ENCODE results near the gene DUSP22.

DUSP22 gene

GRCh38 chr6:397056-397455 is 104.8 kb downstream of the DUSP22 start:
- no peaks in the 10 kb centered on the region for H3K79me2 ChIP-seq (ENCODE audit: control insufficient read depth, insufficient read depth, low read length, poor library complexity)
- no peak overlapping the region for H3K4me3 ChIP-seq (ENCODE audit: low read depth, low read length)

GRCh38 chr6:397604-398003 is 105.3 kb downstream of the DUSP22 start:
- H4K8ac ChIP-seq (ENCODE audit: low read depth, low read length) = no peak overlapping the region
- H4K91ac ChIP-seq (ENCODE audit: low read depth, low read length) = no peak overlapping the region
- peaks cover 14% of the 10 kb centered on the region for H3K27me3 ChIP-seq (ENCODE audit: insufficient read depth, low read length)
- no peak overlapping the region for H3K4ac ChIP-seq (ENCODE audit: low read depth, low read length)
- H3K18ac ChIP-seq (ENCODE audit: low read length) = no peak overlapping the region
- no peak overlapping the region for H2BK12ac ChIP-seq (ENCODE audit: low read length)
- no peak overlapping the region for H3K23ac ChIP-seq (ENCODE audit: low read length)
- H3K9ac ChIP-seq (ENCODE audit: low read length) = no peak overlapping the region
- H2AK5ac ChIP-seq (ENCODE audit: low read length) = no peak overlapping the region
- H3K4me2 ChIP-seq (ENCODE audit: low read length) = no peak overlapping the region
- H3K36me3 ChIP-seq (ENCODE audit: control insufficient read depth in 1 of 2, insufficient read depth in 2 of 2, low read length in 2 of 2) = no peaks in the 10 kb centered on the region
- no peak for DNase-seq
- H3K14ac ChIP-seq (ENCODE audit: low read length) = no peak overlapping the region
- H3K4me3 ChIP-seq (ENCODE audit: low read depth, low read length) = no peak overlapping the region
- H2BK5ac ChIP-seq (ENCODE audit: low read depth, low read length, poor library complexity) = no peak overlapping the region
- no peaks in the 10 kb centered on the region for H3K9me3 ChIP-seq (ENCODE audit: insufficient read depth, low read depth, low read length)
- H3K4me1 ChIP-seq (ENCODE audit: control insufficient read depth in 1 of 2, insufficient read depth in 2 of 2, low read length in 2 of 2) = peaks cover 24% of the 10 kb centered on the region in 2 experiments
- peaks cover 2% of the 10 kb centered on the region for H3K79me1 ChIP-seq (ENCODE audit: low read length)
- H4K12ac ChIP-seq (ENCODE audit: low read depth, low read length) = no peak overlapping the region
- no peak overlapping the region for H2AFZ ChIP-seq (ENCODE audit: insufficient read depth, low read length, poor library complexity)
- no CpG with 5 or more reads among the region's 5 CpGs for WGBS (ENCODE audit: extremely low coverage, insufficient coverage, insufficient read length)
- no peak overlapping the region for H3K27ac ChIP-seq (ENCODE audit: low read depth, low read length)
- H3K79me2 ChIP-seq (ENCODE audit: control insufficient read depth, insufficient read depth, low read length, poor library complexity) = no peaks in the 10 kb centered on the region
- no peak overlapping the region for H2BK120ac ChIP-seq (ENCODE audit: insufficient read depth, low read length, poor library complexity)

More at GRCh38 chr6:397056-397455, 104.8 kb downstream of the DUSP22 start:
- Histone ChIP-seq H4K8ac (ENCODE audit: low read depth, low read length) (no peak overlapping the region), H3K36me3 (ENCODE audit: control insufficient read depth in 1 of 2, insufficient read depth in 2 of 2, low read length in 2 of 2) (no peaks in the 10 kb centered on the region), H3K18ac (ENCODE audit: low read length) (no peak overlapping the region), H3K23ac (ENCODE audit: low read length) (no peak overlapping the region), H3K27me3 (ENCODE audit: insufficient read depth, low read length) (peaks cover 20% of the 10 kb centered on the region), H2BK120ac (ENCODE audit: insufficient read depth, low read length, poor library complexity) (no peak overlapping the region), H4K91ac (ENCODE audit: low read depth, low read length) (no peak overlapping the region), H3K79me1 (ENCODE audit: low read length) (peaks cover 2% of the 10 kb centered on the region), H4K12ac (ENCODE audit: low read depth, low read length) (no peak overlapping the region), H3K4me2 (ENCODE audit: low read length) (no peak overlapping the region), H3K9me3 (ENCODE audit: insufficient read depth, low read depth, low read length) (no peaks in the 10 kb centered on the region), H3K4me1 (ENCODE audit: control insufficient read depth in 1 of 2, insufficient read depth in 2 of 2, low read length in 2 of 2) (peaks cover 29% of the 10 kb centered on the region in 2 experiments), H3K27ac (ENCODE audit: low read depth, low read length) (no peak overlapping the region), H3K4ac (ENCODE audit: low read depth, low read length) (no peak overlapping the region), H3K9ac (ENCODE audit: low read length) (no peak overlapping the region), H2BK12ac (ENCODE audit: low read length) (peak overlapping the region; percentile 6), H2AFZ (ENCODE audit: insufficient read depth, low read length, poor library complexity) (no peak overlapping the region), H2AK5ac (ENCODE audit: low read length) (no peak overlapping the region), H2BK5ac (ENCODE audit: low read depth, low read length, poor library complexity) (no peak overlapping the region), H3K14ac (ENCODE audit: low read length) (no peak overlapping the region)
- DNase-seq = no peak
- no CpG with 5 or more reads among the region's 13 CpGs for WGBS (ENCODE audit: extremely low coverage, insufficient coverage, insufficient read length)

DNA sequence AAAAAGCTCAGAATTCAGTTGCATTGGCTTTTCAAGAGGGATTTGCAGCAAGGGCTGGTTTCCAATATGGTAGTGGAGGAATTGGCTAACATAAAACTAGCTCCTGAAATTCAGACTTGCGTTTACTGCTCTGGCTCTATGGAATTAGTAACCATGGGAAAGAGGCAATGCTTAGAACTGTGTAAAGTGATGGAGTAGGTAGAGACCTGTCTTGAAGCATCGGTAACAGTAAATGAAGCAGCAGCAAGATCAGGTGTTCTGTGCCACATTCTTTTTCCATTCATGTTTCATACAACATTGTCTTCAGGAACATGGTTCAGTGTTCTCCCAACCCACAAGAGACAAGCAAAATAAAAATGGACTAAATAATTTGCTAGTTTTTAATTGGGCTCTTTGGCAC is 105.8 kb downstream of the DUSP22 start:
- no CpG with 5 or more reads among the region's 2 CpGs for whole genome bisulfite sequencing (ENCODE audit: extremely low coverage, insufficient coverage, insufficient read length)
- no peak overlapping the region for H3K14ac ChIP-seq (ENCODE audit: low read length)
- no peak overlapping the region for H2BK120ac ChIP-seq (ENCODE audit: insufficient read depth, low read length, poor library complexity)
- no peak overlapping the region for H2AK5ac ChIP-seq (ENCODE audit: low read length)
- H3K27ac ChIP-seq (ENCODE audit: low read depth, low read length) = no peak overlapping the region
- no peaks in the 10 kb centered on the region for H3K9me3 ChIP-seq (ENCODE audit: insufficient read depth, low read depth, low read length)
- no peak overlapping the region for H3K4me3 ChIP-seq (ENCODE audit: low read depth, low read length)
- DNase-seq = no peak
- H3K18ac ChIP-seq (ENCODE audit: low read length) = no peak overlapping the region
- H2BK5ac ChIP-seq (ENCODE audit: low read depth, low read length, poor library complexity) = no peak overlapping the region
- no peak overlapping the region for H4K91ac ChIP-seq (ENCODE audit: low read depth, low read length)
- peaks cover 2% of the 10 kb centered on the region for H3K79me1 ChIP-seq (ENCODE audit: low read length)
- H4K8ac ChIP-seq (ENCODE audit: low read depth, low read length) = no peak overlapping the region
- no peak overlapping the region for H2AFZ ChIP-seq (ENCODE audit: insufficient read depth, low read length, poor library complexity)
- no peak overlapping the region for H3K23ac ChIP-seq (ENCODE audit: low read length)
- H3K4ac ChIP-seq (ENCODE audit: low read depth, low read length) = no peak overlapping the region
- no peaks in the 10 kb centered on the region for H3K36me3 ChIP-seq (ENCODE audit: control insufficient read depth in 1 of 2, insufficient read depth in 2 of 2, low read length in 2 of 2)
- H3K4me1 ChIP-seq (ENCODE audit: control insufficient read depth in 1 of 2, insufficient read depth in 2 of 2, low read length in 2 of 2) = peaks cover 19 to 20% of the 10 kb centered on the region in 2 experiments
- H3K27me3 ChIP-seq (ENCODE audit: insufficient read depth, low read length) = peaks cover 10% of the 10 kb centered on the region
- H3K9ac ChIP-seq (ENCODE audit: low read length) = no peak overlapping the region
- no peaks in the 10 kb centered on the region for H3K79me2 ChIP-seq (ENCODE audit: control insufficient read depth, insufficient read depth, low read length, poor library complexity)
- no peak overlapping the region for H4K12ac ChIP-seq (ENCODE audit: low read depth, low read length)
- no peak overlapping the region for H2BK12ac ChIP-seq (ENCODE audit: low read length)
- H3K4me2 ChIP-seq (ENCODE audit: low read length) = no peak overlapping the region

DNA sequence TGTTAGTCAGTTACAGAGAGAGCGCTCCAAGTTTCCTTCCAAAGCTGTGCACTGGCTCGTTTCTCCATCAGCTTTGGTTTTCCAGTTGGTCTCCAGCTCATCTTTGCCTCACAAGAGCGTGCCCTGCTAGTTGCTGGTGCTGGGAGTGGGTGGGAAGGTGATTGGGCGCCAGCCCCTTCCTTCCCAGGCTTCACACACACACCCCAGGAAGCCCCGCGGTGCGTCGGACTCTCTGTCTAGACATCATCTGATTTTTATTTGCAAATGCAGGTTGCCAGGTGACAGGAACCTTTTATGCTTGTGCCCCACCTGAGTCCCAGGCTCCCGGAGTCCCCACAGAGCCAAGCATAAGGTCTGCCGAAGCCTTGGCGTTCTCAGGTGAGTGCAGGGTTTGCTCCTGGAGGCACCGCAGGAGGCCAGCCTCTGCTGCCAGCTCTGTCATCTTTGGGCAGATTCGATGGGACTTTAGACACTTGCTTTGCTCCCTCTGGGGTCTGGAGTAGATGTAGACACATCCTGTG is 106.3 kb downstream of the DUSP22 start:
- no peak overlapping the region for H2BK120ac ChIP-seq (ENCODE audit: insufficient read depth, low read length, poor library complexity)
- H3K4me1 ChIP-seq (ENCODE audit: control insufficient read depth in 1 of 2, insufficient read depth in 2 of 2, low read length in 2 of 2) = peaks cover 14% of the 10 kb centered on the region in 2 experiments
- H3K9me3 ChIP-seq (ENCODE audit: insufficient read depth, low read depth, low read length) = no peaks in the 10 kb centered on the region
- H4K91ac ChIP-seq (ENCODE audit: low read depth, low read length) = no peak overlapping the region
- no peak overlapping the region for H3K18ac ChIP-seq (ENCODE audit: low read length)
- H4K12ac ChIP-seq (ENCODE audit: low read depth, low read length) = no peak overlapping the region
- H3K9ac ChIP-seq (ENCODE audit: low read length) = no peak overlapping the region
- no peak overlapping the region for H3K4ac ChIP-seq (ENCODE audit: low read depth, low read length)
- H3K27ac ChIP-seq (ENCODE audit: low read depth, low read length) = no peak overlapping the region
- H3K4me2 ChIP-seq (ENCODE audit: low read length) = no peak overlapping the region
- no peak overlapping the region for H2AFZ ChIP-seq (ENCODE audit: insufficient read depth, low read length, poor library complexity)
- H2BK5ac ChIP-seq (ENCODE audit: low read depth, low read length, poor library complexity) = no peak overlapping the region
- H3K79me1 ChIP-seq (ENCODE audit: low read length) = peaks cover 2% of the 10 kb centered on the region
- no peak for DNase-seq
- peaks cover 4% of the 10 kb centered on the region for H3K27me3 ChIP-seq (ENCODE audit: insufficient read depth, low read length)
- H2AK5ac ChIP-seq (ENCODE audit: low read length) = no peak overlapping the region
- no peaks in the 10 kb centered on the region for H3K36me3 ChIP-seq (ENCODE audit: control insufficient read depth in 1 of 2, insufficient read depth in 2 of 2, low read length in 2 of 2)
- no peak overlapping the region for H3K4me3 ChIP-seq (ENCODE audit: low read depth, low read length)
- no peak overlapping the region for H3K14ac ChIP-seq (ENCODE audit: low read length)
- H3K79me2 ChIP-seq (ENCODE audit: control insufficient read depth, insufficient read depth, low read length, poor library complexity) = no peaks in the 10 kb centered on the region
- WGBS (ENCODE audit: extremely low coverage, insufficient coverage, insufficient read length) = no CpG with 5 or more reads among the region's 13 CpGs
- H4K8ac ChIP-seq (ENCODE audit: low read depth, low read length) = no peak overlapping the region
- no peak overlapping the region for H3K23ac ChIP-seq (ENCODE audit: low read length)
- H2BK12ac ChIP-seq (ENCODE audit: low read length) = no peak overlapping the region
